KMS-11 (cell line): ENCODE results near the gene MYH4.

Experiments used
- H2AFZ ChIP-seq: fragments of 200-600 bp; sonication (generic); 2 replicates; pipeline ENCODE4 v1.6.1; 2016; ENCODE audit warnings: antibody characterized with exemption, mixed run types, low read depth
- H3K27ac ChIP-seq: fragments of 200-600 bp; sonication (generic); 2 replicates; pipeline ENCODE4 v1.6.1; 2016; ENCODE audit warnings: mild to moderate bottlenecking, mixed run types
- H3K27me3 ChIP-seq: fragments of 200-600 bp; sonication (generic); 2 replicates; pipeline ENCODE4 v1.6.1; 2017; ENCODE audit warnings: mild to moderate bottlenecking, low read depth, mixed run types, moderate library complexity; ENCODE audit not compliant: insufficient read depth
- H3K36me3 ChIP-seq: fragments of 200-600 bp; sonication (generic); 2 replicates; pipeline ENCODE4 v1.6.1; 2017; ENCODE audit warnings: mild to moderate bottlenecking, mixed run types; ENCODE audit not compliant: insufficient read depth
- H3K4me1 ChIP-seq: fragments of 200-600 bp; sonication (generic); 2 replicates; pipeline ENCODE4 v1.6.1; 2016; ENCODE audit warnings: mild to moderate bottlenecking, low read depth, mixed run types; ENCODE audit not compliant: poor library complexity, severe bottlenecking
- H3K4me2 ChIP-seq: fragments of 200-600 bp; sonication (generic); 2 replicates; pipeline ENCODE4 v1.7.0; 2016; ENCODE audit warnings: mild to moderate bottlenecking, mixed run types
- H3K4me3 ChIP-seq: fragments of 200-600 bp; sonication (generic); IDR thresholded peaks from 2 replicates; pipeline ENCODE4 v1.6.1; 2017; ENCODE audit warnings: low read depth, low read length, mixed read lengths; ENCODE audit not compliant: insufficient read depth
- H3K79me2 ChIP-seq: fragments of 200-600 bp; sonication (generic); 2 replicates; pipeline ENCODE4 v1.6.1; 2016; ENCODE audit warnings: low read depth, mixed run types; ENCODE audit not compliant: insufficient read depth
- H3K9ac ChIP-seq: fragments of 200-600 bp; sonication (generic); 2 replicates; pipeline ENCODE4 v1.6.1; 2016; ENCODE audit warnings: mild to moderate bottlenecking, mixed run types
- H4K20me1 ChIP-seq: fragments of 200-600 bp; sonication (generic); 2 replicates; pipeline ENCODE4 v1.6.1; 2016; ENCODE audit warnings: mild to moderate bottlenecking, mixed run types; ENCODE audit not compliant: insufficient read depth
- TF ChIP-seq, protein P1 (sequence below): fragments of 200-600 bp; sonication (generic); conservative IDR thresholded peaks from 2 replicates; pipeline ENCODE4 v1.6.1; 2017; ENCODE audit warnings: low read depth, mild to moderate bottlenecking, antibody characterized with exemption, low read length, moderate library complexity, mixed read lengths

The MYH4 gene

DNA sequence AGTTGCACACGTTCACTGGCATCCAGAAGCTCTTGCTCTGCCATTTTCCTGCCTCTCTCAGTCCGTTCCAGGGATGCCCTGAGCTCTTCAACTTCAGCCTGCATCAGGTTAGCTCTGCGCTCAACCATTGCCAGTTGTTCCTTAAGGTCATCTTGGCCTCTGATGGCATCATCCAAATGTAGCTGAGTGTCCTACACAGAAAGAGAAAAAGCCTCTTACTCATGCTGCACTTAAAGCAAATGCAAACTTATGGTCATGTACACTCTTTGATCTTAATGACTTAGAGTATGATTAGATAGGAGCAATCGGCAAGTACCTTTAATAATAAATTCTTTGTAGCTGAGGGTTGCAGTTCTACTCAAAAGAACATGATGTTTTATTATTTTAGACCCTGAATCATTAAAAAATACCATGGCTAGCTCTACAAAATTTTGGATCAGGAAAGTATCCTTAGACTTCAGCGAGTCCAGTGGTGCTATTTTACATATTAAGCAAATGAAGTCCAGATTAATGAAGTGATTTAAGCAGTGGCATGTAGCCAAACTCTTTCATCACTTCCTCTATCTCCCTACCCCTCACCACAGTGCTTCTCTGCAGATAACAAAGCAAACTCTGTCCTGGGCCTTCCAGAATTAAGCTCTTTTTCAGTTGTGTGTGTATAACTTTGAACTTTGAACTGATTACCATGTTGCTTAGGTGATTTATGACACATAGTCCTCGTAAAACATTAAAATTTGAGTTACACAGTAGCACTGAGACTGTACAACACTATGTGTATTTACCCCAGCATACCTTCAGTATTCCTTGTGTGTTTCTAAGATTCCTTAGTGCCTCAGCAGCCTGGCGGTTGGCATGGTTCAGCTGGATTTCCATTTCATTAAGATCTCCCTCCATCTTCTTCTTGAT, 22.1 kb downstream of the MYH4 start:
- no peaks in the 10 kb centered on the region for H3K36me3 ChIP-seq
- no peak overlapping the region for H2AFZ ChIP-seq
- H3K27me3 ChIP-seq: no peaks in the 10 kb centered on the region
- H3K4me2 ChIP-seq: no peak overlapping the region
- TF ChIP-seq, protein P1, sequence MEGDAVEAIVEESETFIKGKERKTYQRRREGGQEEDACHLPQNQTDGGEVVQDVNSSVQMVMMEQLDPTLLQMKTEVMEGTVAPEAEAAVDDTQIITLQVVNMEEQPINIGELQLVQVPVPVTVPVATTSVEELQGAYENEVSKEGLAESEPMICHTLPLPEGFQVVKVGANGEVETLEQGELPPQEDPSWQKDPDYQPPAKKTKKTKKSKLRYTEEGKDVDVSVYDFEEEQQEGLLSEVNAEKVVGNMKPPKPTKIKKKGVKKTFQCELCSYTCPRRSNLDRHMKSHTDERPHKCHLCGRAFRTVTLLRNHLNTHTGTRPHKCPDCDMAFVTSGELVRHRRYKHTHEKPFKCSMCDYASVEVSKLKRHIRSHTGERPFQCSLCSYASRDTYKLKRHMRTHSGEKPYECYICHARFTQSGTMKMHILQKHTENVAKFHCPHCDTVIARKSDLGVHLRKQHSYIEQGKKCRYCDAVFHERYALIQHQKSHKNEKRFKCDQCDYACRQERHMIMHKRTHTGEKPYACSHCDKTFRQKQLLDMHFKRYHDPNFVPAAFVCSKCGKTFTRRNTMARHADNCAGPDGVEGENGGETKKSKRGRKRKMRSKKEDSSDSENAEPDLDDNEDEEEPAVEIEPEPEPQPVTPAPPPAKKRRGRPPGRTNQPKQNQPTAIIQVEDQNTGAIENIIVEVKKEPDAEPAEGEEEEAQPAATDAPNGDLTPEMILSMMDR: no peak
- H3K4me3 ChIP-seq: no peak overlapping the region
- H3K79me2 ChIP-seq: no peaks in the 10 kb centered on the region
- H4K20me1 ChIP-seq: no peaks in the 10 kb centered on the region
- H3K9ac ChIP-seq: no peak overlapping the region
- H3K4me1 ChIP-seq: no peaks in the 10 kb centered on the region
- H3K27ac ChIP-seq: no peak overlapping the region

DNA sequence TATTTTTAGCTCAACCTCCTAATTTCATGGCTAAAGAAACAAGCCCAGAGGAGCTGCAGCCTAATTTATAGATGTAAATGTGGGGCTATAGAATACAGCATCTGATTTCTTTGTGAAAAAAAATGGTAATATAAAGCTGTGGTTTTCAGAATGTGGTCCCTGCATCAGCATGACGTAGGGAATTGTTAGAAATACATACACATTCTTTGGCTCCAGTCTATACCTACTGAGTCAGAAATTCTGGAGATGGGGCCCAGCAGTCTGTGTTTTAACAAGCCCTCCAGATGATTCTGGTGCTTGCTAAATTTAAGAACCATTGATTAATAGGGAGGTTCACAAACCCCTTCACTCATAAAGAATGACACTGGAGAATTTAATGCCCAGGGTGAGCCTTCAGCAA, 29.5 kb downstream of the MYH4 start:
- H3K4me2 ChIP-seq: no peak overlapping the region
- H3K27ac ChIP-seq: no peak overlapping the region
- H3K27me3 ChIP-seq: no peaks in the 10 kb centered on the region
- no peaks in the 10 kb centered on the region for H3K36me3 ChIP-seq
- no peak overlapping the region for H2AFZ ChIP-seq
- no peaks in the 10 kb centered on the region for H4K20me1 ChIP-seq
- TF ChIP-seq, protein P1: no peak
- no peak overlapping the region for H3K4me3 ChIP-seq
- H3K9ac ChIP-seq: no peak overlapping the region
- no peaks in the 10 kb centered on the region for H3K79me2 ChIP-seq
- no peaks in the 10 kb centered on the region for H3K4me1 ChIP-seq

DNA sequence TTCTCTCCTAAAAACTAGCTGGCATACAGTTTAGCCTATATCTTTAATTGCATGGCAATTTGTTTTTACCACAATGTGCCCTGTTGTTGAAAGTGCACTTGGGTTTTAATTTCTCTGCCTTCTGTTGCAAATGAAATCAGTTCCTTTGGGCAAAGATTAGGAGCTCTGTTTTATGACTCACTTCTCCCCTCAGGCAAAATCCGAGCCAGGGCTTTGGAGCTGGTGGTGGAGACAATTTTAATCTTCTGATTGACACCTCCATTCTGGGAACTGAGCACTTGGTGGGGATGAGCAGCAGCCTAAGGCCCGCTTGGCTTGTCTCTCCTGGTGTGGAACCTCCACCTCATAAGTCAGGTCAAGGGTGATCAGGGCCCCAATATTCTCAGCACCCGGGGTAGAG, 34.3 kb downstream of the MYH4 start:
- no peak overlapping the region for H3K9ac ChIP-seq
- H4K20me1 ChIP-seq: no peaks in the 10 kb centered on the region
- H2AFZ ChIP-seq: no peak overlapping the region
- peaks cover 6% of the 10 kb centered on the region for H3K4me1 ChIP-seq
- TF ChIP-seq, protein P1: no peak
- no peak overlapping the region for H3K4me2 ChIP-seq
- no peak overlapping the region for H3K27ac ChIP-seq
- no peaks in the 10 kb centered on the region for H3K27me3 ChIP-seq
- no peak overlapping the region for H3K4me3 ChIP-seq
- H3K79me2 ChIP-seq: no peaks in the 10 kb centered on the region
- no peaks in the 10 kb centered on the region for H3K36me3 ChIP-seq

DNA sequence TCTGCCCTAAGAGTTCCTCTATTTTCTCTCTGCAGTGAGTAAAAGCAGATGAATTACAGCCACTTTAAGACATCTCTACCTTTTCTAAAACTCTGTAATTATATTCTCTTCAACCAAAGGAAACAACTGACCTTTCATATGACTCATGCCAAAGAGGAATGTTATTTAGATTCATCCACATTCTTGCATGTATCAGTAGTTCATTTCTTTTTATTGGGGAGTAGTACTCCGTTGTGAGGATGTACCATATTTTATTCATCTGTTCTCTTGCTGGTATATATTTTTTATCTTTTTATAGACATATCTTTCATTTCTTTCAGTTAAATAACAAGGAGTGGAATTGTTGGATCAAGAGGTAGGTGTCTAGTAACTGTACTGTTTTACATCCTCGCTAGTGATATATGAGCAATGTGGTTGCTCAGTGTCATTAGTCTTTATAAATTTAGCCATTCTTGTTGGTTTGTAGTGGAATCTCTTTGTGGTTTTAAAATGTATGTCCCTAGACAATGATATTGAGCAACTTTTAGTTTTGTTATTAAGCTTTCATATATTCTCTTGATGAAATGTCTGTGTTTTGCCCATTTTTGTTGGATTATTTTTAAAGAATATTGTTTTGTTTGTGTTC, 39.8 kb downstream of the MYH4 start:
- H4K20me1 ChIP-seq: no peaks in the 10 kb centered on the region
- H3K9ac ChIP-seq: no peak overlapping the region
- no peaks in the 10 kb centered on the region for H3K36me3 ChIP-seq
- peak overlapping the region; percentile 63 for H3K4me2 ChIP-seq
- peaks cover 15% of the 10 kb centered on the region for H3K4me1 ChIP-seq
- H3K79me2 ChIP-seq: no peaks in the 10 kb centered on the region
- peak overlapping the region; percentile 40; the same call in 1 of the 2 replicates for H3K27ac ChIP-seq
- H3K27me3 ChIP-seq: no peaks in the 10 kb centered on the region
- H2AFZ ChIP-seq: no peak overlapping the region
- TF ChIP-seq, protein P1: no peak
- H3K4me3 ChIP-seq: no peak overlapping the region
